ENCODE data around the gene ONECUT2.

Gene ONECUT2

GRCh38 chr18:57431467-57432080, 3.6 kb upstream of the ONECUT2 start:
- no peak for DNase-seq (ENCODE audit: low read depth)
- no peak for TF ChIP-seq CTCF (IDR thresholded peaks at IDR 0.05; ENCODE audit: low read depth, low read length, missing control alignments)
- H3K4me3 ChIP-seq (ENCODE audit: low read depth, low read length) = no peak overlapping the region
- in situ Hi-C loops (cut with HindIII; ENCODE audit: low sequenced_read_pairs) = no loop called here

- TF ChIP-seq CTCF (IDR thresholded peaks at IDR 0.05; ENCODE audit: low read depth, low read length, missing control alignments) = no peak
- in situ Hi-C loops (cut with HindIII; ENCODE audit: low sequenced_read_pairs) = no loop called here
- H3K4me3 ChIP-seq (ENCODE audit: low read depth, low read length) = no peak overlapping the region
- no peak for DNase-seq (ENCODE audit: low read depth)
These were observed 3.0 kb upstream of the ONECUT2 start for GRCh38 chr18:57432140-57432539.

- in situ Hi-C loops (cut with HindIII; ENCODE audit: low sequenced_read_pairs) = no loop called here
- no peak for TF ChIP-seq CTCF (IDR thresholded peaks at IDR 0.05; ENCODE audit: low read depth, low read length, missing control alignments)
- no peak for DNase-seq (ENCODE audit: low read depth)
- H3K4me3 ChIP-seq (ENCODE audit: low read depth, low read length) = no peak overlapping the region
These were observed 2.3 kb upstream of the ONECUT2 start for GRCh38 chr18:57432751-57433400.

- DNase-seq (ENCODE audit: low read depth) = no peak
- H3K4me3 ChIP-seq (ENCODE audit: low read depth, low read length) = no peak overlapping the region
- in situ Hi-C loops (cut with HindIII; ENCODE audit: low sequenced_read_pairs) = no loop called here
- no peak for TF ChIP-seq CTCF (IDR thresholded peaks at IDR 0.05; ENCODE audit: low read depth, low read length, missing control alignments)
These were observed 1.7 kb upstream of the ONECUT2 start for GRCh38 chr18:57433482-57433881.

GRCh38 chr18:57433934-57434535, 1.1 kb upstream of the ONECUT2 start:
- H3K4me3 ChIP-seq (ENCODE audit: low read depth, low read length) = peak overlapping the region; percentile 41
- in situ Hi-C loops (cut with HindIII; ENCODE audit: low sequenced_read_pairs) = no loop called here
- no peak for TF ChIP-seq CTCF (IDR thresholded peaks at IDR 0.05; ENCODE audit: low read depth, low read length, missing control alignments)
- no peak for DNase-seq (ENCODE audit: low read depth)

- DNase-seq (ENCODE audit: low read depth) = no peak
- no peak for TF ChIP-seq CTCF (IDR thresholded peaks at IDR 0.05; ENCODE audit: low read depth, low read length, missing control alignments)
- H3K4me3 ChIP-seq (ENCODE audit: low read depth, low read length) = no peak overlapping the region
- in situ Hi-C loops (cut with HindIII; ENCODE audit: low sequenced_read_pairs) = no loop called here
These were observed 644 bp downstream of the ONECUT2 start for GRCh38 chr18:57435846-57436190.
